GM12864 (cell line): ENCODE results near the gene WDCP.
A peak's percentile ranks its signal among the peaks of the same experiment; 100 is the strongest.

Source experiments
- DNase-seq: peaks from one replicate; pipeline ENCODE4 v3.0.0-alpha.2; 2011; ENCODE audit warnings: low read depth
- H3K4me3 ChIP-seq: 2 replicates; pipeline ENCODE4 v1.5.1; 2011; ENCODE audit warnings: mild to moderate bottlenecking, low read depth, low read length, control low read depth
- TF ChIP-seq, protein P1 (sequence below): IDR thresholded peaks from 2 replicates; pipeline ENCODE4 v1.5.1; 2011; ENCODE audit warnings: low read depth, mild to moderate bottlenecking, moderate library complexity, low read length, control low read depth, inconsistent platforms; ENCODE audit errors: missing control alignments

WDCP gene

GRCh38 chr2:23992931-23993330, 54.3 kb downstream of the WDCP start:
- TF ChIP-seq, protein P1, sequence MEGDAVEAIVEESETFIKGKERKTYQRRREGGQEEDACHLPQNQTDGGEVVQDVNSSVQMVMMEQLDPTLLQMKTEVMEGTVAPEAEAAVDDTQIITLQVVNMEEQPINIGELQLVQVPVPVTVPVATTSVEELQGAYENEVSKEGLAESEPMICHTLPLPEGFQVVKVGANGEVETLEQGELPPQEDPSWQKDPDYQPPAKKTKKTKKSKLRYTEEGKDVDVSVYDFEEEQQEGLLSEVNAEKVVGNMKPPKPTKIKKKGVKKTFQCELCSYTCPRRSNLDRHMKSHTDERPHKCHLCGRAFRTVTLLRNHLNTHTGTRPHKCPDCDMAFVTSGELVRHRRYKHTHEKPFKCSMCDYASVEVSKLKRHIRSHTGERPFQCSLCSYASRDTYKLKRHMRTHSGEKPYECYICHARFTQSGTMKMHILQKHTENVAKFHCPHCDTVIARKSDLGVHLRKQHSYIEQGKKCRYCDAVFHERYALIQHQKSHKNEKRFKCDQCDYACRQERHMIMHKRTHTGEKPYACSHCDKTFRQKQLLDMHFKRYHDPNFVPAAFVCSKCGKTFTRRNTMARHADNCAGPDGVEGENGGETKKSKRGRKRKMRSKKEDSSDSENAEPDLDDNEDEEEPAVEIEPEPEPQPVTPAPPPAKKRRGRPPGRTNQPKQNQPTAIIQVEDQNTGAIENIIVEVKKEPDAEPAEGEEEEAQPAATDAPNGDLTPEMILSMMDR = no peak
- no peak for DNase-seq
- no peak overlapping the region for H3K4me3 ChIP-seq

DNA sequence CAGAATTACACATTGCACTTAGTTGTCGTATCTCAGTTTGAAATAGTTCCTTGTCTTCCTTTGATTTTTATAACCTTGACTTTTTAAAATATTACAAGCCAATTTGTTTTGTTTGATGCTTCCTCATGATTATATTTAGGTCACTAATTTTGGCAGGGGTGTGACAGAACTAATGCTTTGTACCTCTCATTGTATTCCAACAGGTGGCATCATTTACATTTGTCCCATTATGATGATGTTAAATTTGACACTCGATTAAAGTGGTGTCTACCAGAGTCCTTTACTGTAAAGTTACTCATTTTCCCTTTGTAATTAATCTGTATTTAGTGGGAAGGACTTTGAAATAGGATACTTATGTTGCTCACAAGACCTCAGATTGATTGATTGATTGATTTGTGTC, 58.8 kb downstream of the WDCP start:
- no peak overlapping the region for H3K4me3 ChIP-seq
- DNase-seq = no peak
- TF ChIP-seq, protein P1 = peak; percentile 21
